HG03039 (cell line): ENCODE measurements around the gene GRAMD1B.

Experiments used
- ATAC-seq: cut with Tn5 transposase; IDR thresholded peaks from one replicate; pipeline ENCODE4 v1.9.1; 2021; ENCODE audit warnings: mild to moderate bottlenecking, moderate library complexity; ENCODE audit not compliant: unreplicated experiment

GRAMD1B gene

GRCh38 chr11:123584737-123585136 is 154.7 kb downstream of the GRAMD1B start:
- ATAC-seq = no peak

- ATAC-seq = no peak
Measured at GRCh38 chr11:123585206-123585605, 155.1 kb downstream of the GRAMD1B start.

- no peak for ATAC-seq
Measured at GRCh38 chr11:123585706-123586105, 155.6 kb downstream of the GRAMD1B start.

- ATAC-seq = no peak
Measured at GRCh38 chr11:123586568-123586967, 156.5 kb downstream of the GRAMD1B start.

GRCh38 chr11:123587044-123587443 is 157.0 kb downstream of the GRAMD1B start:
- no peak for ATAC-seq

- no peak for ATAC-seq
Measured at GRCh38 chr11:123587559-123587958, 157.5 kb downstream of the GRAMD1B start.

GRCh38 chr11:123588117-123588863 is 158.2 kb downstream of the GRAMD1B start:
- ATAC-seq = no peak

GRCh38 chr11:123588864-123589262 is 158.8 kb downstream of the GRAMD1B start:
- no peak for ATAC-seq

- ATAC-seq = no peak
Measured at GRCh38 chr11:123590296-123590912, 160.3 kb downstream of the GRAMD1B start.

- no peak for ATAC-seq
Measured at GRCh38 chr11:123593570-123593969, 163.5 kb downstream of the GRAMD1B start.

- ATAC-seq = no peak
Measured at GRCh38 chr11:123594188-123594901, 164.3 kb downstream of the GRAMD1B start.

GRCh38 chr11:123594921-123595320 is 164.9 kb downstream of the GRAMD1B start:
- no peak for ATAC-seq

GRCh38 chr11:123597859-123598258 is 167.8 kb downstream of the GRAMD1B start:
- no peak for ATAC-seq

- no peak for ATAC-seq
Measured at GRCh38 chr11:123601136-123601535, 171.1 kb downstream of the GRAMD1B start.

- no peak for ATAC-seq
Measured at GRCh38 chr11:123601743-123602142, 171.7 kb downstream of the GRAMD1B start.

GRCh38 chr11:123603666-123604065 is 173.6 kb downstream of the GRAMD1B start:
- no peak for ATAC-seq

- ATAC-seq = no peak
Measured at GRCh38 chr11:123607781-123608180, 177.7 kb downstream of the GRAMD1B start.

- ATAC-seq = no peak
Measured at GRCh38 chr11:123608371-123608770, 178.3 kb downstream of the GRAMD1B start.

GRCh38 chr11:123608945-123609344 is 178.9 kb downstream of the GRAMD1B start:
- no peak for ATAC-seq

GRCh38 chr11:123611698-123612097 is 181.6 kb downstream of the GRAMD1B start:
- no peak for ATAC-seq

GRCh38 chr11:123616505-123617198 is 186.6 kb downstream of the GRAMD1B start:
- ATAC-seq = no peak
